WTC11 (cell line): ENCODE measurements around the gene LGALS3. TPM values are rescaled to one million over a fixed set of nuclear protein-coding genes. Genes with fewer than 3 reads are reported as not detected.

Experiments used
- ATAC-seq: fragments of 200-7000 bp; cut with Tn5 transposase; 2 replicates; pipeline ENCODE4 v1.10.0; 2021; ENCODE audit warnings: mild to moderate bottlenecking, moderate library complexity
- CTCF ChIA-PET: fragments of 300-600 bp; sonication (Branson Sonifier 250); formaldehyde crosslinking; loops from one replicate; lab custom pipeline; 2021; ENCODE audit warnings: antibody characterized with exemption; lab: Charles Lee
- POLR2A ChIA-PET: fragments of 350-600 bp; sonication (Branson Sonifier 250); formaldehyde crosslinking; loops from one replicate; lab custom pipeline; 2021; ENCODE audit warnings: antibody characterized with exemption; lab: Charles Lee
- DNase-seq: peaks from one replicate; pipeline ENCODE4 v3.0.0; 2021; ENCODE audit warnings: low spot score
- H3K27ac Mint-ChIP-seq: 2 replicates; pipeline ENCODE4 v1.8.0; 2021; ENCODE audit warnings: mixed read lengths
- H3K27me3 Mint-ChIP-seq: 2 replicates; pipeline ENCODE4 v1.8.0; 2021; ENCODE audit warnings: low read depth, mild to moderate bottlenecking, moderate library complexity, mixed read lengths
- H3K36me3 Mint-ChIP-seq: 2 replicates; pipeline ENCODE4 v1.8.0; 2021; ENCODE audit warnings: mixed read lengths
- H3K4me1 Mint-ChIP-seq: 2 replicates; pipeline ENCODE4 v1.8.0; 2022; ENCODE audit warnings: mixed read lengths
- H3K4me3 Mint-ChIP-seq: 2 replicates; pipeline ENCODE4 v1.8.0; 2021; ENCODE audit warnings: mild to moderate bottlenecking, moderate library complexity, mixed read lengths
- H3K9me3 Mint-ChIP-seq: 2 replicates; pipeline ENCODE4 v1.8.0; 2021; ENCODE audit warnings: mixed read lengths
- ETV6 ChIP-seq: sonication (generic); formaldehyde crosslinking; IDR thresholded peaks from 2 replicates; pipeline ENCODE4 v1.8.1; 2022; ENCODE audit warnings: mild to moderate bottlenecking, missing genetic modification reagents
- GTF2I ChIP-seq: fragments of 250-450 bp; sonication (Bioruptor Pico); conservative IDR thresholded peaks from 2 replicates; pipeline ENCODE4 v1.4.0; 2021; ENCODE audit warnings: mild to moderate bottlenecking
- NFATC4 ChIP-seq: fragments of 250-450 bp; sonication (Bioruptor Pico); IDR thresholded peaks from 2 replicates; pipeline ENCODE4 v1.9.0; 2021; ENCODE audit warnings: mild to moderate bottlenecking
- NR2C2 ChIP-seq: sonication (generic); formaldehyde crosslinking; IDR thresholded peaks from 2 replicates; pipeline ENCODE4 v1.8.0; 2022; ENCODE audit warnings: mild to moderate bottlenecking, missing genetic modification reagents
- SMAD4 ChIP-seq: sonication (generic); formaldehyde crosslinking; IDR thresholded peaks from 2 replicates; pipeline ENCODE4 v1.8.0; 2022; ENCODE audit warnings: mild to moderate bottlenecking, missing genetic modification reagents
- SOX15 ChIP-seq: fragments of 250-450 bp; sonication (Bioruptor Pico); IDR thresholded peaks from 2 replicates; pipeline ENCODE4 v1.9.0; 2021; ENCODE audit warnings: mild to moderate bottlenecking
- TCF7 ChIP-seq: sonication (generic); formaldehyde crosslinking; IDR thresholded peaks from 2 replicates; pipeline ENCODE4 v1.8.0; 2022; ENCODE audit warnings: mild to moderate bottlenecking, low read depth, missing genetic modification reagents, moderate library complexity
- ZBTB21 ChIP-seq: sonication (generic); formaldehyde crosslinking; IDR thresholded peaks from 2 replicates; pipeline ENCODE4 v1.8.1; 2023; ENCODE audit warnings: mild to moderate bottlenecking, missing genetic modification reagents, borderline replicate concordance
- ZNF263 ChIP-seq: sonication (generic); formaldehyde crosslinking; IDR thresholded peaks from 2 replicates; pipeline ENCODE4 v1.8.1; 2022; ENCODE audit warnings: low read depth, mild to moderate bottlenecking, moderate library complexity, missing genetic modification reagents
- ZNF416 ChIP-seq: fragments of 250-450 bp; sonication (Bioruptor Pico); IDR thresholded peaks from 2 replicates; pipeline ENCODE4 v1.9.0; 2021; ENCODE audit warnings: mild to moderate bottlenecking, inconsistent platforms
- ZNF423 ChIP-seq: fragments of 250-450 bp; sonication (Bioruptor Pico); IDR thresholded peaks from 2 replicates; pipeline ENCODE4 v2.1.2; 2022; ENCODE audit warnings: mild to moderate bottlenecking, moderate library complexity
- total RNA-seq: library from RNA; stranded (reverse); gene quantifications from 3 replicates; pipeline ENCODE4 v1.2.3, GENCODE V29; 2021
- TF ChIP-seq, protein P1 (sequence below): fragments of 200-600 bp; IDR thresholded peaks from 2 replicates; pipeline ENCODE4 v1.8.0; 2022; ENCODE audit warnings: antibody characterized with exemption
- TF ChIP-seq, protein P2 (sequence below): sonication (generic); formaldehyde crosslinking; IDR thresholded peaks from 2 replicates; pipeline ENCODE4 v1.8.0; 2022; ENCODE audit warnings: mild to moderate bottlenecking, missing genetic modification reagents
- TF ChIP-seq, protein P3 (sequence below): fragments of 250-450 bp; sonication (Bioruptor Pico); IDR thresholded peaks from 2 replicates; pipeline ENCODE4 v1.8.0; 2021; ENCODE audit warnings: mild to moderate bottlenecking
- TF ChIP-seq, protein P4 (sequence below): fragments of 250-450 bp; sonication (Bioruptor Pico); IDR thresholded peaks from 2 replicates; pipeline ENCODE4 v2.1.2; 2022; ENCODE audit warnings: mild to moderate bottlenecking, moderate library complexity
- TF ChIP-seq, protein P5 (sequence below): sonication (generic); formaldehyde crosslinking; IDR thresholded peaks from 2 replicates; pipeline ENCODE4 v1.8.1; 2022; ENCODE audit warnings: low read depth, missing genetic modification reagents, borderline replicate concordance
- TF ChIP-seq, protein P6 (sequence below): sonication (generic); formaldehyde crosslinking; conservative IDR thresholded peaks from 2 replicates; pipeline ENCODE4 v1.8.1; 2023; ENCODE audit warnings: mild to moderate bottlenecking, low read depth, missing genetic modification reagents, moderate library complexity
- TF ChIP-seq, protein P7 (sequence below): sonication (generic); formaldehyde crosslinking; IDR thresholded peaks from 2 replicates; pipeline ENCODE4 v1.8.0; 2023; ENCODE audit warnings: missing genetic modification reagents, mild to moderate bottlenecking, borderline replicate concordance
- TF ChIP-seq, protein P8 (sequence below): sonication (generic); formaldehyde crosslinking; IDR thresholded peaks from 2 replicates; pipeline ENCODE4 v1.8.1; 2023; ENCODE audit warnings: mild to moderate bottlenecking, missing genetic modification reagents
- TF ChIP-seq, protein P9 (sequence below): sonication (generic); formaldehyde crosslinking; IDR thresholded peaks from 2 replicates; pipeline ENCODE4 v1.8.0; 2022; ENCODE audit warnings: mild to moderate bottlenecking, missing genetic modification reagents

Gene LGALS3
- total RNA-seq, 1 experiment from 2014 or later, result 5.8 TPM

DNA sequence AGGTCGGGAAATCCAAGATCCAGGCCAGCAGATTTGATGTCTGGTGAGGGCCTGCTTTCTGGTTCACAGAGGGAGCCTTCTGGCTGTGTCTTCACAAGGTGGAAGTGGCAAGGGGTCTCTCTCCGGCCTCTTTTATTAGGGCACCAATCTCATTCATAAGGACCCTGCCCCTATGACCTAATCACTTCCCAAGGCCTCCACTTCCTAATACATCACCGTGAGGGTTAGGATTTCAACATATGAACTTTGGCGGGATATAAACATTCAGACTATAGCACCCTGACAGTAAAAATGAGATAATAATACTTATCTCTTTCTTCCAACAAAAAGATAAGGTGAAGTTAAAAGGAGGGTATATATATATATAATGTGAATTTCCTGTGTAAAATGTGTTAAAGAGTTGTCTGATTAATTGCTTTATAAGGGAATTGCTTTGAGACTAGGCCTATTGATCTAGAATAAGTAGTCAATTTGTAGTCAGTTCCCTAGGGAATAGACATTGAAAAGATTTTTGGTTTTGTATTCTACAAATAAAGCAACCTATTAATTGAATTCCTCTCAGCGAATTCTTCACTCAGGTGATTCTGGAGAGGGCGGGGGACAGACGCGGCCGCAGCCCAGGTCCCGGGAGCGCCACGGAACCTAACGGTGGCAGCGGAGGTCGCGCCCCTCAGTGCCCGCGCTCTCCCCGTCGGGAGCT is 516 bp upstream of the LGALS3 start:
- TF ChIP-seq TCF7 (no peak), SOX15 (CRISPR knock-in tag) (no peak), ETV6 (CRISPR knock-in tag) (no peak), ZBTB21 (CRISPR knock-in tag) (no peak), GTF2I (CRISPR knock-in tag) (no peak), ZNF416 (no peak), ZNF263 (CRISPR knock-in tag) (no peak), NFATC4 (CRISPR knock-in tag) (no peak), SMAD4 (no peak), ZNF423 (no peak), NR2C2 (CRISPR knock-in tag) (no peak)
- TF ChIP-seq, protein P1, sequence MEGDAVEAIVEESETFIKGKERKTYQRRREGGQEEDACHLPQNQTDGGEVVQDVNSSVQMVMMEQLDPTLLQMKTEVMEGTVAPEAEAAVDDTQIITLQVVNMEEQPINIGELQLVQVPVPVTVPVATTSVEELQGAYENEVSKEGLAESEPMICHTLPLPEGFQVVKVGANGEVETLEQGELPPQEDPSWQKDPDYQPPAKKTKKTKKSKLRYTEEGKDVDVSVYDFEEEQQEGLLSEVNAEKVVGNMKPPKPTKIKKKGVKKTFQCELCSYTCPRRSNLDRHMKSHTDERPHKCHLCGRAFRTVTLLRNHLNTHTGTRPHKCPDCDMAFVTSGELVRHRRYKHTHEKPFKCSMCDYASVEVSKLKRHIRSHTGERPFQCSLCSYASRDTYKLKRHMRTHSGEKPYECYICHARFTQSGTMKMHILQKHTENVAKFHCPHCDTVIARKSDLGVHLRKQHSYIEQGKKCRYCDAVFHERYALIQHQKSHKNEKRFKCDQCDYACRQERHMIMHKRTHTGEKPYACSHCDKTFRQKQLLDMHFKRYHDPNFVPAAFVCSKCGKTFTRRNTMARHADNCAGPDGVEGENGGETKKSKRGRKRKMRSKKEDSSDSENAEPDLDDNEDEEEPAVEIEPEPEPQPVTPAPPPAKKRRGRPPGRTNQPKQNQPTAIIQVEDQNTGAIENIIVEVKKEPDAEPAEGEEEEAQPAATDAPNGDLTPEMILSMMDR, result no peak
- TF ChIP-seq, protein P2, sequence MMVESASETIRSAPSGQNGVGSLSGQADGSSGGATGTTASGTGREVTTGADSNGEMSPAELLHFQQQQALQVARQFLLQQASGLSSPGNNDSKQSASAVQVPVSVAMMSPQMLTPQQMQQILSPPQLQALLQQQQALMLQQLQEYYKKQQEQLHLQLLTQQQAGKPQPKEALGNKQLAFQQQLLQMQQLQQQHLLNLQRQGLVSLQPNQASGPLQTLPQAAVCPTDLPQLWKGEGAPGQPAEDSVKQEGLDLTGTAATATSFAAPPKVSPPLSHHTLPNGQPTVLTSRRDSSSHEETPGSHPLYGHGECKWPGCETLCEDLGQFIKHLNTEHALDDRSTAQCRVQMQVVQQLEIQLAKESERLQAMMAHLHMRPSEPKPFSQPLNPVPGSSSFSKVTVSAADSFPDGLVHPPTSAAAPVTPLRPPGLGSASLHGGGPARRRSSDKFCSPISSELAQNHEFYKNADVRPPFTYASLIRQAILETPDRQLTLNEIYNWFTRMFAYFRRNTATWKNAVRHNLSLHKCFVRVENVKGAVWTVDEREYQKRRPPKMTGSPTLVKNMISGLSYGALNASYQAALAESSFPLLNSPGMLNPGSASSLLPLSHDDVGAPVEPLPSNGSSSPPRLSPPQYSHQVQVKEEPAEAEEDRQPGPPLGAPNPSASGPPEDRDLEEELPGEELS (CRISPR knock-in tag), result no peak
- TF ChIP-seq, protein P3, sequence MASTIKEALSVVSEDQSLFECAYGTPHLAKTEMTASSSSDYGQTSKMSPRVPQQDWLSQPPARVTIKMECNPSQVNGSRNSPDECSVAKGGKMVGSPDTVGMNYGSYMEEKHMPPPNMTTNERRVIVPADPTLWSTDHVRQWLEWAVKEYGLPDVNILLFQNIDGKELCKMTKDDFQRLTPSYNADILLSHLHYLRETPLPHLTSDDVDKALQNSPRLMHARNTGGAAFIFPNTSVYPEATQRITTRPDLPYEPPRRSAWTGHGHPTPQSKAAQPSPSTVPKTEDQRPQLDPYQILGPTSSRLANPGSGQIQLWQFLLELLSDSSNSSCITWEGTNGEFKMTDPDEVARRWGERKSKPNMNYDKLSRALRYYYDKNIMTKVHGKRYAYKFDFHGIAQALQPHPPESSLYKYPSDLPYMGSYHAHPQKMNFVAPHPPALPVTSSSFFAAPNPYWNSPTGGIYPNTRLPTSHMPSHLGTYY (CRISPR knock-in tag), result no peak
- TF ChIP-seq, protein P4, sequence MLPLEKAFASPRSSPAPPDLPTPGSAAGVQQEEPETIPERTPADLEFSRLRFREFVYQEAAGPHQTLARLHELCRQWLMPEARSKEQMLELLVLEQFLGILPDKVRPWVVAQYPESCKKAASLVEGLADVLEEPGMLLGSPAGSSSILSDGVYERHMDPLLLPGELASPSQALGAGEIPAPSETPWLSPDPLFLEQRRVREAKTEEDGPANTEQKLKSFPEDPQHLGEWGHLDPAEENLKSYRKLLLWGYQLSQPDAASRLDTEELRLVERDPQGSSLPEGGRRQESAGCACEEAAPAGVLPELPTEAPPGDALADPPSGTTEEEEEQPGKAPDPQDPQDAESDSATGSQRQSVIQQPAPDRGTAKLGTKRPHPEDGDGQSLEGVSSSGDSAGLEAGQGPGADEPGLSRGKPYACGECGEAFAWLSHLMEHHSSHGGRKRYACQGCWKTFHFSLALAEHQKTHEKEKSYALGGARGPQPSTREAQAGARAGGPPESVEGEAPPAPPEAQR (CRISPR knock-in tag), result no peak
- TF ChIP-seq, protein P5, sequence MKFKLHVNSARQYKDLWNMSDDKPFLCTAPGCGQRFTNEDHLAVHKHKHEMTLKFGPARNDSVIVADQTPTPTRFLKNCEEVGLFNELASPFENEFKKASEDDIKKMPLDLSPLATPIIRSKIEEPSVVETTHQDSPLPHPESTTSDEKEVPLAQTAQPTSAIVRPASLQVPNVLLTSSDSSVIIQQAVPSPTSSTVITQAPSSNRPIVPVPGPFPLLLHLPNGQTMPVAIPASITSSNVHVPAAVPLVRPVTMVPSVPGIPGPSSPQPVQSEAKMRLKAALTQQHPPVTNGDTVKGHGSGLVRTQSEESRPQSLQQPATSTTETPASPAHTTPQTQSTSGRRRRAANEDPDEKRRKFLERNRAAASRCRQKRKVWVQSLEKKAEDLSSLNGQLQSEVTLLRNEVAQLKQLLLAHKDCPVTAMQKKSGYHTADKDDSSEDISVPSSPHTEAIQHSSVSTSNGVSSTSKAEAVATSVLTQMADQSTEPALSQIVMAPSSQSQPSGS (CRISPR knock-in tag), result no peak
- TF ChIP-seq, protein P6, sequence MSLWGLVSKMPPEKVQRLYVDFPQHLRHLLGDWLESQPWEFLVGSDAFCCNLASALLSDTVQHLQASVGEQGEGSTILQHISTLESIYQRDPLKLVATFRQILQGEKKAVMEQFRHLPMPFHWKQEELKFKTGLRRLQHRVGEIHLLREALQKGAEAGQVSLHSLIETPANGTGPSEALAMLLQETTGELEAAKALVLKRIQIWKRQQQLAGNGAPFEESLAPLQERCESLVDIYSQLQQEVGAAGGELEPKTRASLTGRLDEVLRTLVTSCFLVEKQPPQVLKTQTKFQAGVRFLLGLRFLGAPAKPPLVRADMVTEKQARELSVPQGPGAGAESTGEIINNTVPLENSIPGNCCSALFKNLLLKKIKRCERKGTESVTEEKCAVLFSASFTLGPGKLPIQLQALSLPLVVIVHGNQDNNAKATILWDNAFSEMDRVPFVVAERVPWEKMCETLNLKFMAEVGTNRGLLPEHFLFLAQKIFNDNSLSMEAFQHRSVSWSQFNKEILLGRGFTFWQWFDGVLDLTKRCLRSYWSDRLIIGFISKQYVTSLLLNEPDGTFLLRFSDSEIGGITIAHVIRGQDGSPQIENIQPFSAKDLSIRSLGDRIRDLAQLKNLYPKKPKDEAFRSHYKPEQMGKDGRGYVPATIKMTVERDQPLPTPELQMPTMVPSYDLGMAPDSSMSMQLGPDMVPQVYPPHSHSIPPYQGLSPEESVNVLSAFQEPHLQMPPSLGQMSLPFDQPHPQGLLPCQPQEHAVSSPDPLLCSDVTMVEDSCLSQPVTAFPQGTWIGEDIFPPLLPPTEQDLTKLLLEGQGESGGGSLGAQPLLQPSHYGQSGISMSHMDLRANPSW (CRISPR knock-in tag), result no peak
- TF ChIP-seq, protein P7, sequence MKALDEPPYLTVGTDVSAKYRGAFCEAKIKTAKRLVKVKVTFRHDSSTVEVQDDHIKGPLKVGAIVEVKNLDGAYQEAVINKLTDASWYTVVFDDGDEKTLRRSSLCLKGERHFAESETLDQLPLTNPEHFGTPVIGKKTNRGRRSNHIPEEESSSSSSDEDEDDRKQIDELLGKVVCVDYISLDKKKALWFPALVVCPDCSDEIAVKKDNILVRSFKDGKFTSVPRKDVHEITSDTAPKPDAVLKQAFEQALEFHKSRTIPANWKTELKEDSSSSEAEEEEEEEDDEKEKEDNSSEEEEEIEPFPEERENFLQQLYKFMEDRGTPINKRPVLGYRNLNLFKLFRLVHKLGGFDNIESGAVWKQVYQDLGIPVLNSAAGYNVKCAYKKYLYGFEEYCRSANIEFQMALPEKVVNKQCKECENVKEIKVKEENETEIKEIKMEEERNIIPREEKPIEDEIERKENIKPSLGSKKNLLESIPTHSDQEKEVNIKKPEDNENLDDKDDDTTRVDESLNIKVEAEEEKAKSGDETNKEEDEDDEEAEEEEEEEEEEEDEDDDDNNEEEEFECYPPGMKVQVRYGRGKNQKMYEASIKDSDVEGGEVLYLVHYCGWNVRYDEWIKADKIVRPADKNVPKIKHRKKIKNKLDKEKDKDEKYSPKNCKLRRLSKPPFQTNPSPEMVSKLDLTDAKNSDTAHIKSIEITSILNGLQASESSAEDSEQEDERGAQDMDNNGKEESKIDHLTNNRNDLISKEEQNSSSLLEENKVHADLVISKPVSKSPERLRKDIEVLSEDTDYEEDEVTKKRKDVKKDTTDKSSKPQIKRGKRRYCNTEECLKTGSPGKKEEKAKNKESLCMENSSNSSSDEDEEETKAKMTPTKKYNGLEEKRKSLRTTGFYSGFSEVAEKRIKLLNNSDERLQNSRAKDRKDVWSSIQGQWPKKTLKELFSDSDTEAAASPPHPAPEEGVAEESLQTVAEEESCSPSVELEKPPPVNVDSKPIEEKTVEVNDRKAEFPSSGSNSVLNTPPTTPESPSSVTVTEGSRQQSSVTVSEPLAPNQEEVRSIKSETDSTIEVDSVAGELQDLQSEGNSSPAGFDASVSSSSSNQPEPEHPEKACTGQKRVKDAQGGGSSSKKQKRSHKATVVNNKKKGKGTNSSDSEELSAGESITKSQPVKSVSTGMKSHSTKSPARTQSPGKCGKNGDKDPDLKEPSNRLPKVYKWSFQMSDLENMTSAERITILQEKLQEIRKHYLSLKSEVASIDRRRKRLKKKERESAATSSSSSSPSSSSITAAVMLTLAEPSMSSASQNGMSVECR (CRISPR knock-in tag), result no peak
- TF ChIP-seq, protein P8, sequence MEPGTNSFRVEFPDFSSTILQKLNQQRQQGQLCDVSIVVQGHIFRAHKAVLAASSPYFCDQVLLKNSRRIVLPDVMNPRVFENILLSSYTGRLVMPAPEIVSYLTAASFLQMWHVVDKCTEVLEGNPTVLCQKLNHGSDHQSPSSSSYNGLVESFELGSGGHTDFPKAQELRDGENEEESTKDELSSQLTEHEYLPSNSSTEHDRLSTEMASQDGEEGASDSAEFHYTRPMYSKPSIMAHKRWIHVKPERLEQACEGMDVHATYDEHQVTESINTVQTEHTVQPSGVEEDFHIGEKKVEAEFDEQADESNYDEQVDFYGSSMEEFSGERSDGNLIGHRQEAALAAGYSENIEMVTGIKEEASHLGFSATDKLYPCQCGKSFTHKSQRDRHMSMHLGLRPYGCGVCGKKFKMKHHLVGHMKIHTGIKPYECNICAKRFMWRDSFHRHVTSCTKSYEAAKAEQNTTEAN (CRISPR knock-in tag), result no peak
- TF ChIP-seq, protein P9, sequence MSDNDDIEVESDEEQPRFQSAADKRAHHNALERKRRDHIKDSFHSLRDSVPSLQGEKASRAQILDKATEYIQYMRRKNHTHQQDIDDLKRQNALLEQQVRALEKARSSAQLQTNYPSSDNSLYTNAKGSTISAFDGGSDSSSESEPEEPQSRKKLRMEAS (CRISPR knock-in tag), result no peak
- TF ChIP-seq, all 79 proteins: peak for 0
- Mint-ChIP-seq H3K9me3 (no peaks in the 10 kb centered on the region), H3K36me3 (no peaks in the 10 kb centered on the region), H3K4me3 (peak overlapping the region; percentile 64), H3K27me3 (peaks cover 58% of the 10 kb centered on the region), H3K4me1 (peaks cover 4% of the 10 kb centered on the region), H3K27ac (no peak overlapping the region)
- DNase-seq (no peak), ATAC-seq (no peak)
- ChIA-PET CTCF (interaction anchor here (1.0 to 1.4 kb wide), 4 partner anchors 10 to 39 kb away, joined by 3 to 8 read pairs (median 4); no protein-coding TSS in a partner anchor), POLR2A (interaction anchor here (1.2 kb wide), 1 partner anchor 25 kb away, joined by 3 read pairs; no protein-coding TSS in a partner anchor)
